Adipocyte (in vitro differentiated cells): ENCODE data around the gene SMARCAL1.
A peak's percentile ranks its signal among the peaks of the same experiment; 100 is the strongest.

Source experiments
- DNase-seq: peaks from one replicate; pipeline ENCODE4 v3.0.0-alpha.2; 2015; ENCODE audit warnings: low read depth
- H3K27me3 ChIP-seq: replicated peaks from 2 replicates; pipeline ENCODE4 v1.7.0; 2013; ENCODE audit warnings: mild to moderate bottlenecking, low read length, moderate library complexity; ENCODE audit not compliant: control insufficient read depth, insufficient read depth
- H3K36me3 ChIP-seq: 2 replicates; pipeline ENCODE4 v1.7.0; 2013; ENCODE audit warnings: low read length, mild to moderate bottlenecking, moderate library complexity; ENCODE audit not compliant: control insufficient read depth, insufficient read depth, severe bottlenecking
- H3K4me1 ChIP-seq: 2 replicates; pipeline ENCODE4 v1.7.0; 2013; ENCODE audit warnings: mild to moderate bottlenecking, low read length, moderate library complexity; ENCODE audit not compliant: control insufficient read depth, insufficient read depth
- H3K4me3 ChIP-seq: 2 replicates; pipeline ENCODE4 v1.7.0; 2013; ENCODE audit warnings: mild to moderate bottlenecking, low read length, moderate library complexity
- H3K9ac ChIP-seq: 2 replicates; pipeline ENCODE4 v1.7.0; 2013; ENCODE audit warnings: mild to moderate bottlenecking, low read length, moderate library complexity
- H3K9me3 ChIP-seq: 2 replicates; pipeline ENCODE4 v1.7.0; 2013; ENCODE audit warnings: mild to moderate bottlenecking, low read length, moderate library complexity; ENCODE audit not compliant: control insufficient read depth

Gene SMARCAL1

GRCh38 chr2:216412022-216412999 lies at the start of gene SMARCAL1:
SMARCAL1 (plus strand) TSS chr2:216412484; CDS start chr2:216414705, 2,221 bp downstream.
- Histone ChIP-seq H3K9me3 (no peaks in the 10 kb centered on the region), H3K27me3 (no peaks in the 10 kb centered on the region), H3K9ac (peak within 1 kb of the TSS; percentile 100), H3K4me3 (peak within 1 kb of the TSS; percentile 96), H3K36me3 (peaks cover 28% of the 10 kb centered on the region), H3K4me1 (peaks cover 10% of the 10 kb centered on the region)
- DNase-seq = peak; percentile 100

GRCh38 chr2:216362730-216363129 lies 49.6 kb upstream of the SMARCAL1 start:
- peak; percentile 50 for DNase-seq
- H3K27me3 ChIP-seq = no peaks in the 10 kb centered on the region
- H3K9me3 ChIP-seq = no peaks in the 10 kb centered on the region
- H3K4me3 ChIP-seq = no peak overlapping the region
- H3K4me1 ChIP-seq = peaks cover 13% of the 10 kb centered on the region
- H3K36me3 ChIP-seq = no peaks in the 10 kb centered on the region
- no peak overlapping the region for H3K9ac ChIP-seq

- H3K36me3 ChIP-seq = no peaks in the 10 kb centered on the region
- peaks cover 17% of the 10 kb centered on the region for H3K4me1 ChIP-seq
- H3K4me3 ChIP-seq = no peak overlapping the region
- no peaks in the 10 kb centered on the region for H3K9me3 ChIP-seq
- no peak overlapping the region for H3K9ac ChIP-seq
- DNase-seq = no peak
- no peaks in the 10 kb centered on the region for H3K27me3 ChIP-seq
Measured at GRCh38 chr2:216363221-216363620, 49.1 kb upstream of the SMARCAL1 start.

GRCh38 chr2:216365518-216365917 lies 46.8 kb upstream of the SMARCAL1 start:
- Histone ChIP-seq H3K36me3 (no peaks in the 10 kb centered on the region), H3K27me3 (no peaks in the 10 kb centered on the region), H3K9ac (no peak overlapping the region), H3K4me3 (no peak overlapping the region), H3K9me3 (no peaks in the 10 kb centered on the region), H3K4me1 (peaks cover 17% of the 10 kb centered on the region)
- DNase-seq = no peak

GRCh38 chr2:216366777-216367471 lies 45.4 kb upstream of the SMARCAL1 start:
- Histone ChIP-seq H3K9me3 (no peaks in the 10 kb centered on the region), H3K9ac (no peak overlapping the region), H3K4me1 (peaks cover 23% of the 10 kb centered on the region), H3K27me3 (no peaks in the 10 kb centered on the region), H3K4me3 (peak overlapping the region; percentile 43), H3K36me3 (no peaks in the 10 kb centered on the region)
- peak; percentile 55 for DNase-seq

GRCh38 chr2:216369821-216370220 lies 42.5 kb upstream of the SMARCAL1 start:
- no peak overlapping the region for H3K9ac ChIP-seq
- H3K4me3 ChIP-seq = peak overlapping the region; percentile 74
- no peaks in the 10 kb centered on the region for H3K9me3 ChIP-seq
- no peak for DNase-seq
- H3K4me1 ChIP-seq = peaks cover 32% of the 10 kb centered on the region
- no peaks in the 10 kb centered on the region for H3K36me3 ChIP-seq
- no peaks in the 10 kb centered on the region for H3K27me3 ChIP-seq

- no peaks in the 10 kb centered on the region for H3K27me3 ChIP-seq
- no peaks in the 10 kb centered on the region for H3K36me3 ChIP-seq
- DNase-seq = peak; percentile 57
- peak overlapping the region; percentile 74 for H3K4me3 ChIP-seq
- peaks cover 32% of the 10 kb centered on the region for H3K4me1 ChIP-seq
- no peaks in the 10 kb centered on the region for H3K9me3 ChIP-seq
- H3K9ac ChIP-seq = peak overlapping the region; percentile 78
Measured at GRCh38 chr2:216370961-216371712, 41.1 kb upstream of the SMARCAL1 start.

- Histone ChIP-seq H3K9me3 (no peaks in the 10 kb centered on the region), H3K27me3 (no peaks in the 10 kb centered on the region), H3K36me3 (no peaks in the 10 kb centered on the region), H3K4me1 (peaks cover 32% of the 10 kb centered on the region), H3K9ac (peak within 1 kb of the TSS; percentile 78), H3K4me3 (peak within 1 kb of the TSS; percentile 74)
- DNase-seq = peak; percentile 92
Measured at GRCh38 chr2:216371721-216372702, 40.3 kb upstream of the SMARCAL1 start, which contains the start of gene MARCHF4. MARCHF4 (minus strand) TSS chr2:216372483; CDS start chr2:216370260, 2,223 bp downstream.

GRCh38 chr2:216372761-216373291 lies 39.5 kb upstream of the SMARCAL1 start:
- Histone ChIP-seq H3K4me1 (peaks cover 24% of the 10 kb centered on the region), H3K36me3 (no peaks in the 10 kb centered on the region), H3K4me3 (peak overlapping the region; percentile 74), H3K9me3 (no peaks in the 10 kb centered on the region), H3K9ac (peak overlapping the region; percentile 71), H3K27me3 (no peaks in the 10 kb centered on the region)
- peak; percentile 74 for DNase-seq

GRCh38 chr2:216373896-216374295 lies 38.4 kb upstream of the SMARCAL1 start:
- Histone ChIP-seq H3K9ac (no peak overlapping the region), H3K4me3 (no peak overlapping the region), H3K27me3 (no peaks in the 10 kb centered on the region), H3K9me3 (no peaks in the 10 kb centered on the region), H3K36me3 (no peaks in the 10 kb centered on the region), H3K4me1 (peaks cover 20% of the 10 kb centered on the region)
- DNase-seq = no peak
